ENCODE results near the gene CAVIN3. TPM values are rescaled to one million over a fixed set of nuclear protein-coding genes. Genes with fewer than 3 reads are reported as not detected.
A peak's percentile ranks its signal among the peaks of the same experiment; 100 is the strongest.

Gene CAVIN3
- total RNA-seq, 4 donors from 2014 or later, result 18.6 to 36.5 (median 30.1) TPM

DNA sequence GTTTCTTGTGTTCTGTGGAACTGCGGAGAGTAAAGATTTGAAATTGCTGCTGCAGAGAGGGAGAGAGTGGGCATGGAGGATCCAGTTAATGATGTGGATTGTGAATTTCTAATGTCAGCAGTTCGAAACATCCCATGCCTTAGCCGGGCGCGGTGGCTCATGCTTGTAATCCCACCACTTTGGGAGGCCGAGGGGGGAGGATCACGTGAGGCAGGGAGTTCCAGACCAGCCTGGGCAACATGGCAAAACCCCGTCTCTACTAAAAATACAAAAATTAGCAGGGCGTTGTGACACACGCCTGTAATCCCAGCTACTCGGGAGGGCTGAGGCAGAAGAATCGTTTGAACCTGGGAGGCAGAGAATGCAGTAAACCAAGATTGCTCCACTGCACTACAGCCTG, 1.1 kb upstream of the CAVIN3 start:
- H3K27me3 ChIP-seq, result no peaks in the 10 kb centered on the region

GRCh38 chr11:6319704-6320410, 444 bp downstream of the CAVIN3 start:
- H3K4me1 ChIP-seq, result peaks cover 10 to 19% of the 10 kb centered on the region in 2 donors
- 8 to 12% methylated on average over 17 to 19 of the region's 50 CpGs for WGBS, 2 donors
- H3K4me3 ChIP-seq (replicated peaks in 1 of 3), result peak overlapping the region in 2 of 3 donors; percentile 28 to 33
- intact Hi-C loops (cut with DNase I), result loop anchor here (5.0 to 10.0 kb wide), 2 partner anchors 42 to 65 kb away; partner anchors contain the start of gene CCKBR
- peak; percentile 70 to 71 for DNase-seq
- no peaks in the 10 kb centered on the region for H3K36me3 ChIP-seq
- no peaks in the 10 kb centered on the region for H3K9me3 ChIP-seq
- H3K27ac ChIP-seq, result peak overlapping the region; percentile 88 to 92 (median 89)
- TF ChIP-seq POLR2A (IDR thresholded peaks at IDR 0.05), result peak in 1 of 2 donors; percentile 25
- TF ChIP-seq CTCF (IDR thresholded peaks at IDR 0.05), result no peak
- no peaks in the 10 kb centered on the region for H3K27me3 ChIP-seq

More for the DNA sequence above, 1.1 kb upstream of the CAVIN3 start:
- DNase-seq, result no peak
- no peaks in the 10 kb centered on the region for H3K9me3 ChIP-seq
- no peaks in the 10 kb centered on the region for H3K36me3 ChIP-seq
- H3K27ac ChIP-seq, result peak overlapping the region; percentile 88 to 92 (median 89)
- intact Hi-C loops (cut with DNase I), result no loop called here
- no peak overlapping the region for H3K4me3 ChIP-seq (replicated peaks in 1 of 3)
- 84 to 87% methylated on average over 12 of the region's 12 CpGs for WGBS, 2 donors
- H3K4me1 ChIP-seq, result peaks cover 10 to 19% of the 10 kb centered on the region in 2 donors
- TF ChIP-seq POLR2A (IDR thresholded peaks at IDR 0.05), result no peak
- no peak for TF ChIP-seq CTCF (IDR thresholded peaks at IDR 0.05)

GRCh38 chr11:6319001-6319703, 1.1 kb downstream of the CAVIN3 start:
- Histone ChIP-seq H3K27me3 (no peaks in the 10 kb centered on the region), H3K4me3 (replicated peaks in 1 of 3) (peak overlapping the region in 2 of 3 donors; percentile 28 to 33), H3K4me1 (peaks cover 10 to 19% of the 10 kb centered on the region in 2 donors), H3K36me3 (no peaks in the 10 kb centered on the region), H3K27ac (peak overlapping the region; percentile 88 to 92 (median 89)), H3K9me3 (no peaks in the 10 kb centered on the region)
- peak; percentile 23 to 26 for DNase-seq
- 36 to 41% methylated on average over 11 to 14 of the region's 37 CpGs for WGBS, 2 donors
- intact Hi-C loops (cut with DNase I), result loop anchor here (5.0 to 10.0 kb wide), 2 partner anchors 43 to 64 kb away; partner anchors contain the start of gene CCKBR
- TF ChIP-seq POLR2A (IDR thresholded peaks at IDR 0.05) (no peak), CTCF (IDR thresholded peaks at IDR 0.05) (no peak)

DNA sequence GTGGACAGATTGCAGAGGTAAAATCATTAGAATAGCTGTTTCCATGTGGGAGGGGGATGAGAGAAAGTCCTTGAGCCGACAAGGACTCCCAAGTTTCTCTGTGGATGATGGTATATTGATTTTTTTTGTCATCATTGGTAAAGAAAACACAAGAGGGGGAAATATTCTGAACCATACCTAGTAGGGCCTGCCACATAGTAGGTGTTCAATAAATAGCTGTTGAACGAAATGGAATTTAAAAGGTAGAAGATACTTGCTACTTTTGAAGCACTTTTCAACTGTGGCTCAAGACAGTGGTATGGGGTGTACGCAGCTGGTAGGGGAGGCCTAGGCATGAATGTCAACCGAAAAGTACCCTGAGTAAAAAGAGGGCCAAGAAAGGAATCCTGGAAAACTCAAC, 2.1 kb downstream of the CAVIN3 start:
- Histone ChIP-seq H3K27me3 (no peaks in the 10 kb centered on the region), H3K4me1 (peaks cover 10 to 19% of the 10 kb centered on the region in 2 donors)
- intact Hi-C loops (cut with DNase I), result loop anchor here (5.0 to 10.0 kb wide), 2 partner anchors 44 to 63 kb away; partner anchors contain the start of gene CCKBR

More for the DNA sequence above, 2.1 kb downstream of the CAVIN3 start:
- no peaks in the 10 kb centered on the region for H3K36me3 ChIP-seq
- WGBS, 2 donors, result 87 to 93% methylated on average over 4 of the region's 4 CpGs
- TF ChIP-seq CTCF (IDR thresholded peaks at IDR 0.05) (no peak), POLR2A (IDR thresholded peaks at IDR 0.05) (no peak)
- H3K9me3 ChIP-seq, result no peaks in the 10 kb centered on the region
- no peak for DNase-seq
- peak overlapping the region in 2 of 3 donors; percentile 88 to 92 for H3K27ac ChIP-seq
- no peak overlapping the region for H3K4me3 ChIP-seq (replicated peaks in 1 of 3)

Measured in thyroid gland (tissue), 4 donors.